HL-60 (cell line): ENCODE data around the gene P2RX6.

Experiments
- DNase-seq, 2 experiments: peaks; one replicate each; pipeline ENCODE4 v3.0.0-alpha.2; 2010 to 2020; ENCODE audit warnings: low read depth in 1 of 2, low spot score in 1 of 2
- H3K27ac ChIP-seq: fragments of 250-450 bp; sonication (Bioruptor Pico); replicated peaks from 2 replicates; pipeline ENCODE4 v1.5.1; 2020; ENCODE audit warnings: mild to moderate bottlenecking, moderate library complexity
- H3K27me3 ChIP-seq: fragments of 250-450 bp; sonication (Bioruptor Pico); 2 replicates; pipeline ENCODE4 v1.5.1; 2021; ENCODE audit warnings: mild to moderate bottlenecking, moderate library complexity; ENCODE audit not compliant: insufficient read depth, poor library complexity, severe bottlenecking
- H3K4me3 ChIP-seq: replicated peaks from 2 replicates; pipeline ENCODE4 v1.5.1; 2011; ENCODE audit warnings: mild to moderate bottlenecking, control low read depth, low read length; ENCODE audit not compliant: insufficient read depth
- CTCF ChIP-seq: IDR thresholded peaks from one replicate; pipeline ENCODE4 v1.5.1; 2011; ENCODE audit warnings: low read length, control low read depth, inconsistent platforms; ENCODE audit not compliant: insufficient read depth
- GABPA ChIP-seq: IDR thresholded peaks from 2 replicates; pipeline ENCODE4 v1.6.1; 2012; ENCODE audit warnings: low read depth
- POLR2AphosphoS5 ChIP-seq: IDR thresholded peaks from 2 replicates; pipeline ENCODE4 v1.6.1; 2012; ENCODE audit warnings: low read depth
- SPI1 ChIP-seq: IDR thresholded peaks from 2 replicates; pipeline ENCODE4 v1.6.1; 2012; ENCODE audit warnings: low read depth, mild to moderate bottlenecking, borderline replicate concordance
- TF ChIP-seq, protein P1 (sequence below): IDR thresholded peaks from 2 replicates; pipeline ENCODE4 v1.6.1; 2012; ENCODE audit warnings: low read depth; ENCODE audit not compliant: insufficient replicate concordance

The P2RX6 gene

GRCh38 chr22:20980938-20981722 is 33.8 kb upstream of the P2RX6 start:
- H3K4me3 ChIP-seq: peak overlapping the region; percentile 90
- no peaks in the 10 kb centered on the region for H3K27me3 ChIP-seq
- no peak for DNase-seq
- TF ChIP-seq SPI1: no peak
- H3K27ac ChIP-seq: peak overlapping the region; percentile 85

DNA sequence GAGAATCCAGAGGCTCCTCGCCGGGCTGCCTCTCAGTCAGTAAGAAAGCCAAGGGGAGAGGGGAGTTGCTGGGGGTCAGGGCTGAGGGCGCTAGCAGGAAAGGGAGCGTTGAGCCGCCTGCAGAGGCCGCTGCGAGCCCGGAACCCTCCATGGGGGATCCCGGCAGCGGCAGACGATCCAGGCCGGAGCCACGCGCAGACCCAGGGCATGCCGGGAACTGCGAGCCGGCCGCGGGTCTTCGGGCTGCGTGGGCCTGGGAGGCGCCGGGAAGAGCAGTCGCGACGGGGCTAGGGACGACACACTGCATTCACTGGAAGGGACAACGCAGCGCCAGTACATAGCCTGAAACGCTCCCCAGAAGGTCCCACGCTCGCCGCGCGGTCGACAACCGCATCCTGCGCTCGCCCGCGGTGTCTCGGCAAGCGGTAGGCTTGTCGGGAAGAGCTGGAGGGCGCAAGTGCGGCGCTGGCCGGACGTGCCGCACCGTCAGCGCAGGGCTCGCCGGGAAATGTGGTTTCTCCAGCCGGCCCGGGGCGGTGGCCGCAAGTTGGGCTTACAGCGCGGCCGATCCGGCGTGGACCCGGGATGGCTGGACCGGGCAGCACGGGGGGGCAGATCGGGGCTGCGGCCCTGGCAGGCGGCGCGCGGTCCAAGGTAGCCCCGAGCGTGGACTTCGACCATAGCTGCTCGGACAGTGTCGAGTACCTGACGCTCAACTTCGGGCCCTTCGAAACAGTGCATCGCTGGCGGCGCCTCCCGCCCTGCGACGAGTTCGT is 33.0 kb upstream of the P2RX6 start, which contains the start of gene LZTR1:
Gene LZTR1, plus strand, starts transcription at position 511 of the 776 bp plus-strand sequence. Its CDS starts 75 bp downstream, at position 586.
- TF ChIP-seq GABPA: no peak
- peak; percentile 99 for TF ChIP-seq POLR2AphosphoS5
- no peak for TF ChIP-seq SPI1
- TF ChIP-seq CTCF: peak; percentile 36
- TF ChIP-seq, protein P1, sequence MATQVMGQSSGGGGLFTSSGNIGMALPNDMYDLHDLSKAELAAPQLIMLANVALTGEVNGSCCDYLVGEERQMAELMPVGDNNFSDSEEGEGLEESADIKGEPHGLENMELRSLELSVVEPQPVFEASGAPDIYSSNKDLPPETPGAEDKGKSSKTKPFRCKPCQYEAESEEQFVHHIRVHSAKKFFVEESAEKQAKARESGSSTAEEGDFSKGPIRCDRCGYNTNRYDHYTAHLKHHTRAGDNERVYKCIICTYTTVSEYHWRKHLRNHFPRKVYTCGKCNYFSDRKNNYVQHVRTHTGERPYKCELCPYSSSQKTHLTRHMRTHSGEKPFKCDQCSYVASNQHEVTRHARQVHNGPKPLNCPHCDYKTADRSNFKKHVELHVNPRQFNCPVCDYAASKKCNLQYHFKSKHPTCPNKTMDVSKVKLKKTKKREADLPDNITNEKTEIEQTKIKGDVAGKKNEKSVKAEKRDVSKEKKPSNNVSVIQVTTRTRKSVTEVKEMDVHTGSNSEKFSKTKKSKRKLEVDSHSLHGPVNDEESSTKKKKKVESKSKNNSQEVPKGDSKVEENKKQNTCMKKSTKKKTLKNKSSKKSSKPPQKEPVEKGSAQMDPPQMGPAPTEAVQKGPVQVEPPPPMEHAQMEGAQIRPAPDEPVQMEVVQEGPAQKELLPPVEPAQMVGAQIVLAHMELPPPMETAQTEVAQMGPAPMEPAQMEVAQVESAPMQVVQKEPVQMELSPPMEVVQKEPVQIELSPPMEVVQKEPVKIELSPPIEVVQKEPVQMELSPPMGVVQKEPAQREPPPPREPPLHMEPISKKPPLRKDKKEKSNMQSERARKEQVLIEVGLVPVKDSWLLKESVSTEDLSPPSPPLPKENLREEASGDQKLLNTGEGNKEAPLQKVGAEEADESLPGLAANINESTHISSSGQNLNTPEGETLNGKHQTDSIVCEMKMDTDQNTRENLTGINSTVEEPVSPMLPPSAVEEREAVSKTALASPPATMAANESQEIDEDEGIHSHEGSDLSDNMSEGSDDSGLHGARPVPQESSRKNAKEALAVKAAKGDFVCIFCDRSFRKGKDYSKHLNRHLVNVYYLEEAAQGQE: peak; percentile 26
- peak within 1 kb of the TSS; percentile 90 for H3K4me3 ChIP-seq
- peak; percentile 78 to 80 for DNase-seq
- H3K27me3 ChIP-seq: no peaks in the 10 kb centered on the region
- peak within 1 kb of the TSS; percentile 85 for H3K27ac ChIP-seq

DNA sequence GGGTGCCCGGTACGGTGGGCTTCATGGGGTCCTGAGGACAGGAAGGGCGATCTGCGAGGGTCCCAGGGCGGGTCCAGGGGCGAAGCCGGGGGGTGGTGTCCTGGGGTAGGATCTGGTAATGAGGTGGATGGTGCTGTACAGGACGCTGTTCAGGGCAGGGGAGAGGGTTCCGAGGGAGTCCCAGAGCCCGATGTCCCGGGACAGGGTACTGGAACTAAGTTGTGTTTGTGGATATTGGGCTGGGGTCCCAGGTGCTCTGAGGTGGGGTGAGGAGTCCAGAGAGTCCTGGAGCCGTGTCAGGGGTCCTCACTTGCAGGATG is 32.4 kb upstream of the P2RX6 start:
- Histone ChIP-seq H3K27ac (peak overlapping the region; percentile 85), H3K27me3 (no peaks in the 10 kb centered on the region), H3K4me3 (peak overlapping the region; percentile 90)
- TF ChIP-seq POLR2AphosphoS5: no peak
- TF ChIP-seq GABPA: no peak
- no peak for DNase-seq

DNA sequence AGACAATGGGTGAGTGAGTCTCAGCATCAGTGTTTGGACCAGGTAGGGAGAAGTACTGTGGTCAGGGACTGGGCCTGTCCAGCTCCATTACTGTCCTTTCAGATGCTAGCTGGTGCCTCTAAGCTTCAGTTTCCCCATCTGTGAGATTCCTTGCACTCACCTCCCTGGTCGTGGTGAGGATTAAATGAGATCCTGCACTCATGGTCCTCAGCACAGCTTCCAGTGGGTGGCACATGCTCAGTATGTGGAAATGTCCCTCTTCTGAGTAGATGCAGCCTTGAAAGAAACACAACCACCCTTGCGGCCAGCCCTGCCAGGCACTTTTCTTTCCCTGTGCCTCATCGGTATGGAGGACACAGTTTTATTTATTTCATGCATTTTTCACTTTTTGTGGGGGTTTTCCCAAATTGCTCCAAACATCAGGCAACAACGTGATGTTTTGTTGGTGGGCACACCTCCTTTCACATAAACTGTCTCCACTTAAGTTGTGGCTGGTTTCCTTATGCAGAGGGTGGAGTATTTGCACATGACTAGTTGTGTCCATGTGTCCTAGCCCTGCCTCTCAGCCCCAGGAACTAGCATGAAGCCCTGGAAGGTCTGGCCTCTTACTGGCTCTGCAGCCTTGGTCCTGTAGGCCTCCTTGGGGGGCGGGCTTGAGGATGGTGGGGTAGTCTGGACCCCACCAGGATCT is 31.7 kb upstream of the P2RX6 start:
- H3K27ac ChIP-seq: no peak overlapping the region

More for the DNA sequence above, 31.7 kb upstream of the P2RX6 start:
- Histone ChIP-seq H3K27me3 (no peaks in the 10 kb centered on the region), H3K4me3 (peak overlapping the region; percentile 90)
- TF ChIP-seq CTCF (no peak), SPI1 (no peak), GABPA (no peak), POLR2AphosphoS5 (no peak)
- TF ChIP-seq, protein P1: no peak
- DNase-seq: no peak
